CD14-positive monocyte (primary cell): Measurements from ENCODE around the gene BASP1. TPM values are rescaled to one million over a fixed set of nuclear protein-coding genes. Genes with fewer than 3 reads are reported as not detected.

Experiments
- DNase-seq, 3 donors: peaks; one replicate each; pipeline ENCODE4 v3.0.0-alpha.2; 2011 to 2022
- H2AFZ ChIP-seq: 2 replicates; pipeline ENCODE4 v1.6.0; 2012; ENCODE audit warnings: mild to moderate bottlenecking, low read depth, low read length, inconsistent platforms; ENCODE audit not compliant: insufficient read depth, poor library complexity, severe bottlenecking
- H3K27ac ChIP-seq, 2 donors: 1 replicate in 1 of 2; 2 replicates in 1 of 2; pipeline ENCODE4 v1.5.1; 2012 to 2013; ENCODE audit warnings: low read length in 2 of 2, control low read depth in 1 of 2, inconsistent platforms in 1 of 2, low read depth in 1 of 2, mild to moderate bottlenecking in 1 of 2
- H3K27me3 ChIP-seq, 2 donors: one replicate each; pipeline versions ENCODE4 v1.6.0 to v1.6.1; 2011 to 2013; ENCODE audit warnings: low read length in 2 of 2; ENCODE audit not compliant: control insufficient read depth in 2 of 2, insufficient read depth in 2 of 2
- H3K36me3 ChIP-seq, 2 donors: replicated peaks in 1 of 2; 1 replicate in 1 of 2; 2 replicates in 1 of 2; pipeline versions ENCODE4 v1.5.1 to v1.6.1; 2012 to 2013; ENCODE audit warnings: low read length in 2 of 2, control low read depth in 1 of 2, inconsistent platforms in 1 of 2, mild to moderate bottlenecking in 1 of 2; ENCODE audit not compliant: insufficient read depth in 2 of 2, control insufficient read depth in 1 of 2
- H3K4me1 ChIP-seq, 2 donors: 1 replicate in 1 of 2; 2 replicates in 1 of 2; pipeline versions ENCODE4 v1.5.1 to v1.6.1; 2012 to 2013; ENCODE audit warnings: low read length in 2 of 2, control low read depth in 1 of 2, inconsistent platforms in 1 of 2, mild to moderate bottlenecking in 1 of 2, moderate library complexity in 1 of 2; ENCODE audit not compliant: insufficient read depth in 2 of 2, control insufficient read depth in 1 of 2
- H3K4me2 ChIP-seq: replicated peaks from 2 replicates; pipeline ENCODE3; 2012; ENCODE audit warnings: low read length, moderate library complexity, mild to moderate bottlenecking; ENCODE audit not compliant: poor library complexity, severe bottlenecking; ENCODE audit errors: extremely low read depth
- H3K4me3 ChIP-seq, 3 experiments: fragments of 200-600 bp in 1 of 3; sonication (generic) in 1 of 3; replicated peaks in 1 of 3; 1 replicate in 2 of 3; 2 replicates in 1 of 3; pipeline ENCODE4 v1.5.1; 2011 to 2013; ENCODE audit warnings: low read length in 3 of 3, mild to moderate bottlenecking in 3 of 3, control low read depth in 2 of 3, low read depth in 2 of 3, inconsistent platforms in 1 of 3, moderate library complexity in 1 of 3
- H3K79me2 ChIP-seq: 2 replicates; pipeline ENCODE4 v1.6.0; 2012; ENCODE audit warnings: mild to moderate bottlenecking, control low read depth, inconsistent platforms, low read length, moderate library complexity; ENCODE audit not compliant: insufficient read depth
- H3K9ac ChIP-seq: 2 replicates; pipeline ENCODE4 v1.6.0; 2017; ENCODE audit warnings: low read length, mild to moderate bottlenecking; ENCODE audit not compliant: insufficient read depth, poor library complexity, severe bottlenecking
- H3K9me3 ChIP-seq, 2 donors: replicated peaks in 1 of 2; 1 replicate in 1 of 2; 2 replicates in 1 of 2; pipeline versions ENCODE4 v1.5.1 to v1.6.1; 2012 to 2013; ENCODE audit warnings: low read length in 2 of 2, control low read depth in 1 of 2; ENCODE audit not compliant: control insufficient read depth in 1 of 2, insufficient read depth in 1 of 2
- H4K20me1 ChIP-seq: 2 replicates; pipeline ENCODE4 v1.6.0; 2012; ENCODE audit warnings: mild to moderate bottlenecking, low read length, control low read depth, moderate library complexity; ENCODE audit not compliant: insufficient read depth
- H3K27ac Mint-ChIP-seq, 7 donors: one replicate each; pipeline ENCODE4 v1.8.0; 2020; ENCODE audit warnings: mild to moderate bottlenecking in 7 of 7, mixed read lengths in 7 of 7, moderate library complexity in 6 of 7, inconsistent platforms in 2 of 7
- H3K27me3 Mint-ChIP-seq, 3 donors: one replicate each; pipeline ENCODE4 v1.8.0; 2021 to 2022; ENCODE audit warnings: low read depth in 3 of 3, mild to moderate bottlenecking in 3 of 3, mixed read lengths in 3 of 3, moderate library complexity in 3 of 3, inconsistent platforms in 1 of 3
- H3K36me3 Mint-ChIP-seq, 2 donors: one replicate each; pipeline ENCODE4 v1.8.0; 2020; ENCODE audit warnings: mixed read lengths in 2 of 2, inconsistent platforms in 1 of 2, mild to moderate bottlenecking in 1 of 2
- H3K4me1 Mint-ChIP-seq: one replicate; pipeline ENCODE4 v1.8.0; 2020; ENCODE audit warnings: mild to moderate bottlenecking, mixed read lengths
- H3K4me3 Mint-ChIP-seq, 2 donors: one replicate each; pipeline ENCODE4 v1.8.0; 2020; ENCODE audit warnings: mild to moderate bottlenecking in 2 of 2, mixed read lengths in 2 of 2, moderate library complexity in 1 of 2
- H3K9me3 Mint-ChIP-seq, 7 donors: one replicate each; pipeline ENCODE4 v1.8.0; 2020 to 2022; ENCODE audit warnings: mixed read lengths in 7 of 7, mild to moderate bottlenecking in 6 of 7, moderate library complexity in 6 of 7, inconsistent platforms in 2 of 7
- CTCF ChIP-seq: fragments of 200-600 bp; IDR thresholded peaks from one replicate; pipeline ENCODE4 v1.8.0; 2022; ENCODE audit warnings: antibody characterized with exemption, mild to moderate bottlenecking
- WGBS: methylation state at CpG from one replicate; pipeline ENCODE4 v1.1.5; 2013; ENCODE audit warnings: missing lambda C conversion rate; ENCODE audit not compliant: insufficient coverage; 5-methylcytosine and 5-hydroxymethylcytosine counted together
- intact Hi-C, 2 donors: fragments of 100-400 bp; cut with micrococcal nuclease; formaldehyde crosslinking; loops; one replicate each; pipeline versions ENCODE4 v1.15.0 to v1.15.1; 2023
- polyA plus RNA-seq, 3 donors: library from polyadenylated mRNA; depleted of rRNA in 1 of 3; unstranded in 2 of 3; stranded (reverse) in 1 of 3; fragments of 300-500 nt in 2 of 3; fragments of >200 nt in 1 of 3; fragmentation: Illumina TruSeq in 2 of 3; gene quantifications; 1 replicate in 2 of 3; 2 replicates in 1 of 3; pipeline ENCODE4 v1.2.3, GENCODE V29; 2012 to 2021

The BASP1 gene
- polyA plus RNA-seq, 3 donors, result 23.7 to 61.6 (median 36.6) TPM

- no peak for TF ChIP-seq CTCF
- H3K36me3 Mint-ChIP-seq, result peaks cover 11 to 14% of the 10 kb centered on the region in 2 donors
- H3K27ac Mint-ChIP-seq, result no peak overlapping the region
- Histone ChIP-seq H3K9ac (no peak overlapping the region), H3K27me3 (no peaks in the 10 kb centered on the region), H4K20me1 (peaks cover 66% of the 10 kb centered on the region), H3K4me1 (peaks cover 23 to 29% of the 10 kb centered on the region in 2 donors), H3K4me2 (peak overlapping the region; percentile 94), H3K4me3 (peak overlapping the region in 1 of 3 experiments; percentile 92), H3K9me3 (no peaks in the 10 kb centered on the region), H3K79me2 (peaks cover 74% of the 10 kb centered on the region), H3K27ac (no peak overlapping the region), H3K36me3 (no peaks in the 10 kb centered on the region), H2AFZ (no peak overlapping the region)
- no peak for DNase-seq
- H3K9me3 Mint-ChIP-seq, result no peaks in the 10 kb centered on the region
- intact Hi-C loops, result loop anchor here (5.0 to 10.0 kb wide), 3 partner anchors 37 to 125 kb away; no protein-coding TSS in a partner anchor
- H3K4me1 Mint-ChIP-seq, result peaks cover 52% of the 10 kb centered on the region
- H3K27me3 Mint-ChIP-seq, result peaks cover 0 to 4% (median 3%) of the 10 kb centered on the region in 3 donors
- 100% methylated on average over 2 of the region's 6 CpGs for WGBS
- H3K4me3 Mint-ChIP-seq, result peak overlapping the region in 1 of 2 donors; percentile 94
Measured at GRCh38 chr5:17219992-17220391, 2.6 kb downstream of the BASP1 start.

GRCh38 chr5:17220469-17220868 is 3.0 kb downstream of the BASP1 start:
- Histone ChIP-seq H2AFZ (no peak overlapping the region), H3K36me3 (no peaks in the 10 kb centered on the region), H3K9ac (no peak overlapping the region), H3K4me1 (peaks cover 23 to 29% of the 10 kb centered on the region in 2 donors), H3K4me3 (peak overlapping the region in 1 of 3 experiments; percentile 92), H3K79me2 (peaks cover 78% of the 10 kb centered on the region), H3K27ac (no peak overlapping the region), H4K20me1 (peaks cover 71% of the 10 kb centered on the region), H3K27me3 (no peaks in the 10 kb centered on the region), H3K9me3 (no peaks in the 10 kb centered on the region), H3K4me2 (peak overlapping the region; percentile 94)
- no CpG with 5 or more reads among the region's 4 CpGs for WGBS
- no peak for TF ChIP-seq CTCF
- H3K4me3 Mint-ChIP-seq, result no peak overlapping the region
- peaks cover 57% of the 10 kb centered on the region for H3K4me1 Mint-ChIP-seq
- no peak overlapping the region for H3K27ac Mint-ChIP-seq
- H3K36me3 Mint-ChIP-seq, result peaks cover 15 to 16% of the 10 kb centered on the region in 2 donors
- H3K27me3 Mint-ChIP-seq, result peaks cover 0 to 4% (median 3%) of the 10 kb centered on the region in 3 donors
- no peaks in the 10 kb centered on the region for H3K9me3 Mint-ChIP-seq
- DNase-seq, result no peak
- intact Hi-C loops, result loop anchor here (5.0 to 10.0 kb wide), 2 partner anchors 37 to 124 kb away; no protein-coding TSS in a partner anchor
